CD1c-positive myeloid dendritic cell (primary cell): Measurements from ENCODE around the gene WDR59.
"Not testable (repeated sequence)": the region's sequence is repeated elsewhere in the genome, so short reads cannot be mapped to it uniquely, and the experiment has no call there.

Source experiments
- DNase-seq: peaks from one replicate; pipeline ENCODE4 v3.0.0-alpha.2; 2016; ENCODE audit errors: extremely low spot score

Gene WDR59

DNA sequence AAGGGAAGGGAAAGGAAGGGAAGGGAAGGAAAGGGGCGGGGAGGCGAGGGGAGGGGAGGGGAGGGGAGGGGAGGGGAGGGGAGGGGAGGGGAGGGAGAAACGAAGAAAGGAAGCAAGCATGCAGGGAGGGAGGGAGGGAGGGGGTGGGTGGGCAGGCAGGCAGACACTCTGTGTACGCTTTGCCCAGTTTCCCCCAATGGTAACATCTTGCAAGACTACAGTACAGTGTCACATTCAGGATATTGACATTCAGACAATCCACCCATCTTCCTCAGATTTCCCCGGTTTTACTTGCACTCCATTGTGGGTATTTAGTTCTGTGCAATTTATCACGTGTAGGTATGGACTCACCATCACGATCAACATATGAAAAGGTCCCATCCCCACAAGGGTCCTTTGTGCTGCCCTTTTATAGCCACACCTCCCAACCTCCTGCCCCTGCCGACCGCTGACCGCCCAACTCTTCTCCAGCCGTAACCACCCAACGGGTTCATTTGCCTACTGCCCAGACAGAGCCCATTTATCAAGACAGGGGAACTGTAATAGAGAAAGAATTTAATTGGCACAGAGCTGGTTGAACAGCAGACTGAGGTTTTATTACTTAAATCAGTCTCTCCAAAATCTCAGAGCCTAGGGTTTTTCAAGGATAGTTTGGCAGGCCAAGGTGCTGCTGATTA lies 118.9 kb downstream of the WDR59 start:
- no peak for DNase-seq

DNA sequence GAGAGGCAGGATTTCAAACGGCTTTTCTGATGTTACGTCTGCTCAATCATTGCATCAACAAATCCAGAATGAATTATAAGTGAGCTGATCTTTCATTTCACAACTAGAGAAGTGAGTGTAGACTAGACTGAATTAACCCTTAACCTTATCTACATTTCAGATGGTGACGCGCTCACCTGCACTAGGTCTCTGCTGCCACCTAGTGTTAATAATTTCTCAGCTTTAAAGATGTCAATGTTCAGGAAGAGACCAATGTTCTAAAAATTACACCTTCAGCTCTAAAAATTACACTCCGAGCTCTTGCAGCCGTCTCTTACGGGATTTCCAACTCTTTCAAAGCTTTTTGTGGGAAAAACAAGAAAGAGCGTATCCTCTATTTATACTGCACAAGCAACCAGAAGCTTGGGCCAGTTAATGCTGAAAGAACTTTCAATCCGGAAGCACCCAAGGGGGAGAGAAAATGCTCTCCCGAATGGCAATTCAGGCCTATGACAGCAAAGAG lies 122.1 kb downstream of the WDR59 start:
- peak; percentile 62 for DNase-seq

DNA sequence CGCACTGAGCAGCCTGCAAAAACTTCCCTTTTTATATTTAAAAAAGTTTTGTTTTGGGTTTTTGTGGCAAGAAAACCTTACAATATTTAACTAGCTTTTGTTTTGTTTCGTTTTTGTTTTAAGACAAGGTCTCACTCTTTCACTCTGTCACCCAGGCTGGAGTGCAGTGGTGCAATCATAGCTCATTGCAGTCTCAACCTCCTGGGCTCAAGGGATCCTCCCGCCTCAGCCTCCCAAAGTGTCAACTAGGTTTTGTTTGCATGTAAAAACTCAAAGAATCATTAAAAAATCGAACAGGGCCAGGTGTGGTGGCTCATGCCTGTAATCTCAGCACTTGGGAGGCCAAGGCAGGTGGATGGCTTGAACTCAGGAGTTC lies 132.4 kb downstream of the WDR59 start:
- DNase-seq: no peak

DNA sequence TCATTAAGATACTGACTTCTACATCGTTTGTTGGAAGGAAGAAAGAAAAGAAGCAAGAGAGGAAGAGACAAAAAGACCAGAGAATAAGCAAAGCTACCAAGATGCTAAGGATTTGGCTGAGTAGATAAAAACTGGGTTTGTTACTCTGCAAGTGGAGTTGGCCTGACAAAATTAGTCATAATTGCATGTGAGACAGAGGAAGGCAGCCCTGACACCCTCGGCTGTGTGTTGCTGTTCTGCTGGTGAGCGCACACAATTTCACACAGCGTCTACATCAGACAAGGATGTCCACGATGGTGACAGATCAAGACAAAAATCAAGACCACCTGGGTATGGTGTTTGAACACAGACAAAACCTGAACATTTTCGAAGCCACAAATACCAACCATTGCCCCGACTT lies 134.9 kb downstream of the WDR59 start:
- no peak for DNase-seq

DNA sequence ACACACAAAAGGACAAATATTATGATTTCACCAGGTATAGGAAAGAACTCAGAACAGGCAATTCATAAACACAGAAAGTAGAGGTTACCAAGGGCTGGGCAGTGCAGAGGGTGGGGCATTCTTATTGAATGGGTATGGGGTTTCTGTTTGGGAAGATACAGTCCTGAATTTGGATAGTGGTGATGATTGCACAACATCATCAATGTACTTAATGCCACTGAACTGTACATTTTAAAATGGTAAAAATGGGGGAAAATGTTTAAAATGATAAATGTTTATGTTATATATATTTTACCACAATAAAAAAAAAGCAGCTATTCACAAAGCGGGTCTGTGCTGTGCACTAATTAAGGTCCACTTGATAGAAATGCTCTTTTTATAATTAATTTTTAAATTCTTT lies 137.7 kb downstream of the WDR59 start:
- DNase-seq: no peak

DNA sequence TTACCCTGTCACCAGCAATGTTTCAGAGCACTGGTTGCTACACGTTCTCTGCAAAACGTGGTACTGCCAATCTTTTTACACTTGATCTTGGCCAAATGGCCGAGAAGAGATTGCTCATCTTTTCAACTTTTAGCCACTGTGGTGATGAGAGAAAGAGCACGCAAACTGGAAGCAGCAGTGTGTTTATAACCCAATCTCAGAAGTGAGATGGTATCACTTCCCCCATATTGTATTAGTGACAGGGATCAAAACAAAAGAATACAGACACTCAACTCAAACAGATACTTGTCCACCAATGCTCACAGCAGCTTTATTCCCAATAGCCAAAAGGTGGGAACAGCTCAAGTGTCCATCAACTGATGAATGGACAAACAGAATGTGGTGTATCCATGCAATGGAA lies 138.2 kb downstream of the WDR59 start:
- no peak for DNase-seq

DNA sequence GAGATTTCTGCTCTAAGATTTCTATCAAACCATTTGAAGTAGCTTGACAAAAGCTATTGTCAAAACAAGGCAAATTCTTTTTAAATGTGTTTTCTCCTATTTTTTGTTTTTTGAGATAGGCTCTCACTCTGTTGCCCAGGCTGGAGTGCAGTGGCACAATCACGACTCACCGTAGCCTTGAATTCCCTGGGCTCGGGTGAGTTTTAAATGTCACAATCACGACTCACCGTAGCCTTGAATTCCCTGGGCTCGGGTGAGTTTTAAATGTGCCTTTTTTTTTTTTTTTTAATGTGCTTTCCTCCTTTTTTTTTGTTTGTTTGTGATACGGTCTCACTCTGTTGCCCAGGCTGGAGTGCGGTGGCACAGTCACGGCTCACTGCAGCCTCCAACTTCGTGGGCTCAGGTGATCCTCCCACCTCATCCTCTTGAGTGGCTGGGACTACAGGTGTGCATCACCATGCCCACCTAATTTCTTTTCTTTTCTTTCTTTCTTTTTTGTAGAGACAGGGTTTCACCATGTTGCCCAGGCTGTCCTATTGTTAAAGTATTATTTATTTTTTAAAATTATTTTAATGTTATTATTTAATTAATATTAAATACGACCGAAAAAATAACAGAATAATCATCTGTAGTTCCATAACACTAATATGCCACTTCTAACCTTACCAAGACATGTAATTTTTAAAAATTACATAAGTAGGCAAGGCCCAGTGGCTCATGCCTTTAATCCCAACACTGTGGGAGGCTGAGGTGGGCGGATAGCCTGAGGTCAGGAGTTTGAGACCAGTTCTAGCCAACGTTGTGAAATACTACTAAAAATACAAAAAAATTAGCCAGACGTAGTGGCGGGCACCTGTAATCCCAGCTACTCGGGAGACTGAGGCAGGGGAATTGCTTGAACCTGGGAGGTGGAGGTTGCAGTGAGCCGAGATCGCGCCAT lies 140.6 kb downstream of the WDR59 start:
- DNase-seq: no peak

DNA sequence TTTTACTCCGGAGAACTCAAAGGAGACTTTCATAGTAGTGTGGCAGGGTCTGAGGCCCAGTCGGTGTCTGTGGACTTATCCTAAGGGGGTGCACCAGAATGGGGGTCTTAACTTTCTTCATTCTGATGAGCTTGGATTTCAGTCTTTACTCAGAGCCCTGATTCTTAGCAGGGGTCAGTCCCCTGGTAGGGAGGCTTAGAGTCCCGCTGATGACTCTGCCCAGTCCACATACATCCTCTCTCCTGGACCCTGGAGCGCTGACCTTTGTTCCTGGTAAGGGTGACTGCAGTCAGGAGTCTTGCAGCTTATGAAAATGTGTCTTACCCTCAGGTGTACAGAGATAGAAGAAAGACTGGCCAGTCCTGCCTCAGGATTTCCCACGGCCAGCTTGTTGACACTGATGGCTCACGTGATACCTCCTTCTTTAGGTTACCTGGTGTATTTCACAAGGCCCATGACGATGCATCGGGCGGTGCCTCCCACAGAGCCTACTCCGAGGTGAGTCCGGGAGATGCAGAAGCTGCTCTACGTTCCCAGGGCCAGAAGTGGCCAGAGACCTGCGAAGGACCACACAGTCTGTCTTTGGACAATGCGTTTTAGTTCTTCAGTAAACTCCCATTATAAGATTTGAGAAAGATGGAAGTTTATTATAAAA lies 141.4 kb downstream of the WDR59 start:
- DNase-seq: not testable (repeated sequence)

DNA sequence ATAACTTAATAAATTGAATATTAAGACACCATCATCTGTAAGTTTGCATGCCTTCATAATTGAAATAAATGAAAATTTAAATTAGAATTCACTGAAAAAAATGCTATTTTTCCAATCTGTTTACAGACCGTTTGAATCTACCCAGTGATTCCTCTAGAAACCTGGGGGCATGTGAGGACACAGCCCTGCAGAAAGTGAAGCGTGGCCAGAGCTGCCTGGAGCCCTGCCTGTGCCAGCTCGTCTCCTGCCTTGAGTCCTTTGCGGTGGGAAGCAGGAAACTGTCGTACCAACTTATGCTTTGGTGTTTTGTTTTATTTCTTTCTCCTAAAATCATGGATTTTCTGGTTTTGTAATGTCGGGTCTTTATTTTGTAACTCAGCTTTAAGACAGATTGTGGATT lies 142.5 kb downstream of the WDR59 start:
- no peak for DNase-seq

DNA sequence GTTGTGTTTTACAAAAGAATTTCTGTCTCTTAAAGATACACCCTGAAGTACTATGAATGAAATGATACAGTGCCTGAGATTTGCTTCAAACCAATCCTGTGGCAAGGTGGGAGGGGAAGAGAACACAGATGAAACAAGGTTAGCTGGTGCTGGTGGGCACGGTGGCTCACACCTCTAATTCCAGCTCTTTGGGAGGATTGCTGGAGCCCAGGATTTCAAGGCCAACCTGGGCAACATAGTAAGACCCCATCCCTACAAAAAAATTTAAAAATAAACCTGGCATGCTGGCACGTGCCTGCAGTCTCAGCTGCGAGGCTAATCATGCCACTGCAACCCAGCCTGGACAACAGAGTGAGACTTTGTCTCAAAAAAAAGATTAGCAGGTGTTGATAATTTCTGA lies 143.0 kb downstream of the WDR59 start:
- no peak for DNase-seq

DNA sequence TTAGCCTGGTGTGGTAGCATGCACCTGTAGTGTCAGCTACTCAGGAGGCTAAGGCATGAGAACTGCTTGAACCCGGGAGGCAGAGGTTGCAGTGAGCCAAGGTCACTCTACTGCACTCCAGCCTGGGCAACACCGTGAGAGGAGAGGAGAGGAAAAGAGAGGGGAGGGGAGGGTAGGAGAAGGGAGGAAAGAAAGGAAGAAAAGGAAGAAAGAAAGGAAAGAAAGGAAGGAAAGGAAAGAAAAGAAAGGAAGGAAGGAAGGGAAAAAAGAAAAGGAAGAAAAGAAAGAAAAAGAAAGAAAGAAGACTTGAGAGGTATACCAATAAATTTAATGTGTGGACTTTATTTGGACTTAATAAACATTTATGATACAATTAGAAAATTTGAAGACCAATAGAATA lies 143.5 kb downstream of the WDR59 start:
- no peak for DNase-seq

DNA sequence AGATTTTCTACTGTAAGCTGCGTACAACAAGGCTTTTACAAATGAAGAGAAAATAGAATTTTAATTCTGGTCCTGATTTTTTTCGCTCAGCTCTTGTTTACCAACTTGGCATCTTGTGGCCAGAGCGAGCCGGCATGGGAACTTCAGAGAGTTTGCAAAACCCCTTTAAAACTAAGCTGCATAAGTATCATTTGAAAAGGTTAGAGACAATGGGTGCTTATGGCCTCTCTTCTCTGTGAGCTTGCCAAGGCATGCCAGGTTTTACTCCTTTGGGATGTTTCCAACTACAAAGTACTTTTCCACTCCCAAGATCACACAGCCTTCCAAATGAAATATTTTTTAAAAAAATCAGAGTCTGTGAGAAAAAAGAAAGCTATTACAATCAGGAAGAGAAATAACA lies 147.9 kb downstream of the WDR59 start:
- DNase-seq: no peak

DNA sequence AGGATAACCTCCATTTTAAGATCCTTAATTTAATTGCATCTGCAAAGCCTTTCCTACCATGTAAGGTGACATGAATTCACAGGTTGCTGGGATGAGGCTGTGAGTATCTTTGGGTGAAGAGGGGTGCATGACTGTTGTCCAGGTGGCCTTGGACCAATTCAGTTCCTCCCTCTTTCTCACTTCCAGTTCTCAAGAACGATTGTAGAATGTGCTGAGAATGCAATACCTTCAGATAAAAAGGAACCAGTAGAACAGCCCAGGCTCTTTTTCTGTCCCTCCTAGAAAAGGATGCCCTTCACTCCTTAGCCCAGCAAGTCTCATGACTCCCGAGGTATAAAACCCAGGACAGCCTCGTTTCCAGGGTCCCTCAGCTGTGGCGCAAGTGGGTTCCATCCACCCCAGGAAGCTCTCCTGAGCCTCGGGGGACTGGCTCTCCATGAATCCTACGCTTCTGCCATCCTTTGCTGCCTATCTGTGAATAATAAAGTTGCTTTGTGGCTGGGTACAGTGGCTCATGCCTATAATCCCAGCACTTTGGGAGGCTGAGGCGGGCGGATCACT lies 148.7 kb downstream of the WDR59 start:
- no peak for DNase-seq

DNA sequence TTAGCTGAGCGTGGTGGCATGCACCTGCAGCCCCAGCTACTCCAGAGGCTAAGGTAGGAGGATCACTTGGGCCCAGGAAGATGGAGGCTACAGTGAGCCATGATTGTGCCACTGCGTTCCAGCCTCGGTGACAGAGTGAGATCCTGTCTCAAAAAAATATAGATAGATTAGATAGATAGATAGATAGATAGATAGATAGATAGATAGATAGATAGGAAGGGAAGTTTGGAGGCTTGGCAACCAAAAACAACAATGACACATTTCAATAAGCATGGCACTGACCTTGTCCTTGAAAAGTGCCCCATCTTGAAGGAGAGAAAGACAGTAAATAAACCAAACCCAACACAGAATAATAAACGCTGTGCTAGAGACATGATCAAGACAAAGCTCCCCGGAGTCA lies 152.7 kb downstream of the WDR59 start:
- no peak for DNase-seq

DNA sequence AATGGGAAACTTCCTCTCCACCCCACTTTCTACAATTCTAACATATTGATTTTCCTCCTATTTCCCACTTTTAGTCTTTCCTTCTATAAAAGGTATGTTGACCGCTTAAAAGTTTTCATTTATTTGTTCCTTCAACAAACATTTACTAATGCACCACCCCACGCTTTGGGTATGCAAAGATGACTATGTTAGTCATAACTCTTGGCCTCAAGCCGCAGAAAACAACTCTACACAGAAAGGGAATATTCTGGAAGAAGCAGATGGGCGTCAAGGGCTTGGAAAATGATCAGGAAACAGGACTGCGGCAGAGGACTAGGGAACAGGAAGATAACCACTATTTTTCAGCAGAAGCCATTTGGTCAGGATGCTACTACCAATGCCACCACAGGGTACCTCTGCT lies 153.5 kb downstream of the WDR59 start:
- DNase-seq: no peak

DNA sequence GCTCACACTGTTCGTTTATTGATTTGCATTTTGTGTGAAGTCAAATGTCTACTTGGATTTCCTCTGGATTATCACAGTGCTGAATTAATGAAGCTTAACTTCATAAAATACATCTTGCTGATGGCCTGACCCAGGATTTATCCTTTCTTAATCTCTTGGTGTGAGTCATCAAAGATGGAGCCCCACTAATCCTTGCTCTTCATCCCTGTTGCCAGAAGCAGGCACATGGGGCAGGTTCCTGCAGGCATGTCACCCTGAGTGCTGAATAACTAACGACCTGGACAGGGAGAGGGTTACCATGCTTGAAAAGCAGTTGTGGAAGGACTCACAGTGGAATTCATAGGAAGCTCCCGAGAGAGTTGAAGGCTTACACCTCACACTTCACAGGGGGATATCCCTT lies 154.3 kb downstream of the WDR59 start:
- no peak for DNase-seq

DNA sequence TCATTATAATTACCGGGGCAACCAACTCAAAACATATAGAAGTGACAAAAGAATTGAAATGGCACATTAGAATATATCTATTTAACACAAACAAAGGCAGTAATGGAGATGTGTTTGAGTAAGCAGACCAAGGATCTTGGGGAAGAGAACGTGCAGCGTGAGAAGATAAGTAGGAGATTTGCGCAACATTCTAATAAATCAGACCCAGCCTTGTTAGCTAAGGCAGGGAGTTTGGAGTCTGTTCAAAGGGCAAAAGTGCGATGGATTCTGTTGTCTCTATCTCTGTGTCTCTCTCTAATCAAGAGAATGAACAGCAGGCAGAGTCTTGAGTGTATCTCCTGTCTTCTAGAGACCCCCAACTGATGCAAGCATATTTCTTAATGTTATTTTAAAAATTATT lies 155.3 kb downstream of the WDR59 start:
- DNase-seq: no peak

DNA sequence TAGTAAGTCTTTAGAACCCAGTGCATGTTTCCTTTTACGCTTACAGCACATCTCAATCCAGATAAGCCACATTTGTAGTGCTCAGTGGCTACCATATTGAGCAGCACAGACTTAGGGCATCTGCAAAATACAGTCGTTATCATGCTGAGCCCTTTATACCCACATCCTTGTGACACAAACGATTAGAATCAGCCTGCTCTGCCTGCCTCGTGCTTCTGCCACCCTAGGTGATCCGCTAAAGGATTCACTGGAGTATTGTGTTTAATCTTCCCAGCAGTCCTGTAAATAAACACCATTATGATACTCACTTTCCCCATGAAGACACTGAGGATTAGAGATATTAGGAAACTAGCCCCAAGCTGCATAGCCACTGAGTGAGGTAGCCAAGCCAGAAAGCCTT lies 159.0 kb downstream of the WDR59 start:
- no peak for DNase-seq

DNA sequence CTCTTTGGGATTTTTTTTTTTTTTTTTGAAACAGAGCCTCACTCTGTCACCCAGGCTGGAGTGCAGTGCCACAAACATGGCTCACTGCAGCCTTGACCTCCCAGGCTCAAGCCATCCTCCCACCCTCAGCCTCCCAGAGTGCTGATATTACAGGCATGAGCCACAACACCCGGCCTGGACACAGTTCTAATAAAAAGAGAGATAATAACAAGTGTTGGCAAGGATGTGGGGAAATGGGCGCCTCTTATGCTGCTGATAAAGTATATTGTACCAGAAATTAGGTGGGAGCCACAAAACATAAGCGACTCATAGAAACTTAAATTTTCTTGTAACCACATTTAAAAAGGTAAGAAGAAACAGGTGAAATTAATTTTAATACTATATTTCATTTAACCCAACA lies 159.9 kb downstream of the WDR59 start:
- no peak for DNase-seq
